Testis (tissue), 3 donors: ENCODE measurements around the gene FBXW7. TPM values are rescaled to one million over a fixed set of nuclear protein-coding genes. Genes with fewer than 3 reads are reported as not detected.

Experiments
- DNase-seq: peaks from one replicate; pipeline ENCODE4 v3.0.0-alpha.2; 2019
- H3K27ac ChIP-seq, 2 donors: fragments of 200-600 bp; sonication (generic); one replicate each; pipeline ENCODE4 v1.5.1; 2019
- H3K27me3 ChIP-seq: fragments of 200-600 bp; sonication (generic); one replicate; pipeline ENCODE4 v1.5.1; 2019
- H3K36me3 ChIP-seq: fragments of 200-600 bp; sonication (generic); one replicate; pipeline ENCODE4 v1.5.1; 2017; ENCODE audit warnings: low read depth; ENCODE audit errors: missing control alignments
- H3K4me1 ChIP-seq: fragments of 200-600 bp; sonication (generic); one replicate; pipeline ENCODE4 v1.5.1; 2019
- H3K4me3 ChIP-seq, 2 donors: fragments of 200-600 bp; sonication (generic); one replicate each; pipeline ENCODE4 v1.5.1; 2017 to 2019
- H3K9me3 ChIP-seq: fragments of 200-600 bp; sonication (generic); one replicate; pipeline ENCODE4 v1.5.1; 2017
- CTCF ChIP-seq, 3 experiments: fragments of 450-650 bp in 2 of 3; fragments of 200-600 bp in 1 of 3; sonication (generic) in 1 of 3; IDR thresholded peaks; one replicate each; pipeline ENCODE4 v1.5.1; 2016 to 2019; ENCODE audit warnings: antibody characterized with exemption in 3 of 3, mild to moderate bottlenecking in 2 of 3, moderate library complexity in 1 of 3
- POLR2A ChIP-seq: fragments of 450-650 bp; IDR thresholded peaks from one replicate; pipeline ENCODE4 v1.6.1; 2017; ENCODE audit warnings: antibody characterized with exemption, mild to moderate bottlenecking, moderate library complexity
- WGBS, 2 donors: methylation state at CpG; one replicate each; pipeline ENCODE4 v1.1.5; 2018; 5-methylcytosine and 5-hydroxymethylcytosine counted together
- intact Hi-C: fragments of 100-400 bp; cut with DNase I; formaldehyde crosslinking; loops from one replicate; pipeline ENCODE4 v1.15.1; 2023; ENCODE audit warnings: low total_unique reads
- polyA plus RNA-seq: library from polyadenylated mRNA; stranded (reverse); fragments of 350-450 nt; fragmentation: Illumina TruSeq; extraction: RNeasy Lipid Tissue Mini Kit (QIAGEN cat#74804); gene quantifications from one replicate; pipeline ENCODE4 v1.2.3, GENCODE V29; 2014; ENCODE audit warnings: low read depth, low replicate concordance; ENCODE audit not compliant: insufficient read depth
- total RNA-seq, 2 donors: library from RNA; depleted of rRNA; stranded (reverse); fragments of >200 nt; gene quantifications; one replicate each; pipeline ENCODE4 v1.2.3, GENCODE V29; 2016

Gene FBXW7
- total and polyA plus RNA-seq, 3 donors from 2014 or later: 44.8 to 68.5 (median 55.4) TPM

GRCh38 chr4:152431784-152432183, 104.1 kb downstream of the FBXW7 start:
- Histone ChIP-seq H3K27me3 (no peaks in the 10 kb centered on the region), H3K4me1 (no peaks in the 10 kb centered on the region)

GRCh38 chr4:152431291-152431690, 104.6 kb downstream of the FBXW7 start:
- no peak overlapping the region for H3K4me3 ChIP-seq
- no peaks in the 10 kb centered on the region for H3K27me3 ChIP-seq
- no peaks in the 10 kb centered on the region for H3K9me3 ChIP-seq
- intact Hi-C loops: no loop called here
- no peaks in the 10 kb centered on the region for H3K4me1 ChIP-seq
- no peak for DNase-seq
- no peak overlapping the region for H3K27ac ChIP-seq
- TF ChIP-seq CTCF (IDR thresholded peaks at IDR 0.05): no peak
- TF ChIP-seq POLR2A: no peak
- no peaks in the 10 kb centered on the region for H3K36me3 ChIP-seq

More at GRCh38 chr4:152431784-152432183, 104.1 kb downstream of the FBXW7 start:
- no peak for DNase-seq
- intact Hi-C loops: no loop called here
- no peaks in the 10 kb centered on the region for H3K9me3 ChIP-seq
- no peaks in the 10 kb centered on the region for H3K36me3 ChIP-seq
- WGBS, 2 donors: 92 to 97% methylated on average over 2 of the region's 2 CpGs
- no peak overlapping the region for H3K4me3 ChIP-seq
- no peak overlapping the region for H3K27ac ChIP-seq
- no peak for TF ChIP-seq CTCF (IDR thresholded peaks at IDR 0.05)
- TF ChIP-seq POLR2A: no peak

- Histone ChIP-seq H3K27me3 (no peaks in the 10 kb centered on the region), H3K27ac (no peak overlapping the region), H3K4me3 (no peak overlapping the region), H3K4me1 (no peaks in the 10 kb centered on the region), H3K9me3 (no peaks in the 10 kb centered on the region), H3K36me3 (no peaks in the 10 kb centered on the region)
- TF ChIP-seq POLR2A: no peak
- no peak for TF ChIP-seq CTCF (IDR thresholded peaks at IDR 0.05)
- intact Hi-C loops: no loop called here
- DNase-seq: no peak
Measured at GRCh38 chr4:152430507-152430906, 105.4 kb downstream of the FBXW7 start.

- no peaks in the 10 kb centered on the region for H3K27me3 ChIP-seq
- TF ChIP-seq CTCF (IDR thresholded peaks at IDR 0.05): no peak
- no peak for TF ChIP-seq POLR2A
- 90 to 91% methylated on average over 2 of the region's 2 CpGs for WGBS, 2 donors
- H3K9me3 ChIP-seq: no peaks in the 10 kb centered on the region
- DNase-seq: no peak
- intact Hi-C loops: no loop called here
- H3K27ac ChIP-seq: no peak overlapping the region
- no peak overlapping the region for H3K4me3 ChIP-seq
- H3K4me1 ChIP-seq: no peaks in the 10 kb centered on the region
- H3K36me3 ChIP-seq: no peaks in the 10 kb centered on the region
Measured at GRCh38 chr4:152427981-152428380, 107.9 kb downstream of the FBXW7 start.

GRCh38 chr4:152424977-152425376, 110.9 kb downstream of the FBXW7 start:
- Histone ChIP-seq H3K4me1 (no peaks in the 10 kb centered on the region), H3K27ac (no peak overlapping the region), H3K27me3 (no peaks in the 10 kb centered on the region), H3K36me3 (no peaks in the 10 kb centered on the region), H3K9me3 (no peaks in the 10 kb centered on the region), H3K4me3 (no peak overlapping the region)
- DNase-seq: no peak
- no peak for TF ChIP-seq CTCF (IDR thresholded peaks at IDR 0.05)
- no peak for TF ChIP-seq POLR2A
- intact Hi-C loops: no loop called here
- WGBS, 2 donors: 87 to 89% methylated on average over 2 of the region's 2 CpGs
